HEK293 (cell line): Measurements from ENCODE around the gene RBBP8NL.

ENCODE experiments used
- CTCF ChIA-PET: fragments of 350-600 bp; formaldehyde crosslinking; extraction: SDS; loops from one replicate; lab custom pipeline; 2021; ENCODE audit warnings: antibody characterized with exemption; lab: Yijun Ruan, JAX
- POLR2A ChIA-PET: fragments of 300-600 bp; formaldehyde crosslinking; extraction: SDS; loops from one replicate; lab custom pipeline; 2020; ENCODE audit warnings: antibody characterized with exemption, inconsistent platforms; lab: Yijun Ruan, JAX
- H3K27ac ChIP-seq: fragments of 200-500 bp; sonication (Bioruptor generic); 2 replicates; pipeline ENCODE4 v1.5.1; 2014; ENCODE audit warnings: low read depth, low read length, control low read depth, inconsistent platforms; ENCODE audit errors: extremely low read depth
- H3K36me3 ChIP-seq, 2 experiments: fragments of 200-500 bp in 1 of 2; sonication (Bioruptor generic) in 1 of 2; 1 replicate in 1 of 2; 2 replicates in 1 of 2; pipeline ENCODE4 v1.5.1; 2014 to 2017; ENCODE audit warnings: inconsistent platforms in 2 of 2, low read length in 2 of 2; ENCODE audit not compliant: control insufficient read depth in 2 of 2, insufficient read depth in 1 of 2
- H3K4me1 ChIP-seq: fragments of 200-500 bp; sonication (Bioruptor generic); 2 replicates; pipeline ENCODE4 v1.5.1; 2014; ENCODE audit warnings: mild to moderate bottlenecking, low read length, inconsistent platforms; ENCODE audit not compliant: control insufficient read depth, insufficient read depth
- H3K4me3 ChIP-seq: 2 replicates; pipeline ENCODE4 v1.5.1; 2011; ENCODE audit warnings: low read depth, mild to moderate bottlenecking, control low read depth, low read length, moderate library complexity
- H3K9me3 ChIP-seq: fragments of 200-500 bp; sonication (Bioruptor generic); 2 replicates; pipeline ENCODE4 v1.5.1; 2014; ENCODE audit warnings: low read depth, low read length, inconsistent platforms; ENCODE audit not compliant: control insufficient read depth, insufficient read depth
- EGR2 ChIP-seq: fragments of 450-650 bp; formaldehyde crosslinking; IDR thresholded peaks from 2 replicates; pipeline ENCODE4 v1.5.1; 2016; ENCODE audit warnings: low read depth, missing biosample characterization, missing genetic modification characterization
- GLIS2 ChIP-seq: fragments of 450-650 bp; formaldehyde crosslinking; IDR thresholded peaks from 2 replicates; pipeline ENCODE4 v1.5.1; 2016; ENCODE audit warnings: missing biosample characterization, missing genetic modification characterization
- RBAK ChIP-seq: fragments of 450-650 bp; formaldehyde crosslinking; IDR thresholded peaks from 2 replicates; pipeline ENCODE4 v1.5.1; 2016; ENCODE audit warnings: missing biosample characterization, missing genetic modification characterization
- ZFHX2 ChIP-seq: fragments of 450-650 bp; formaldehyde crosslinking; conservative IDR thresholded peaks from 2 replicates; pipeline ENCODE4 v1.5.1; 2016; ENCODE audit warnings: missing biosample characterization, missing genetic modification characterization
- ZNF132 ChIP-seq: fragments of 450-650 bp; formaldehyde crosslinking; IDR thresholded peaks from 2 replicates; pipeline ENCODE4 v1.5.1; 2017; ENCODE audit warnings: missing biosample characterization, missing genetic modification characterization, borderline replicate concordance
- ZNF19 ChIP-seq: fragments of 450-650 bp; formaldehyde crosslinking; IDR thresholded peaks from 2 replicates; pipeline ENCODE4; 2016; ENCODE audit warnings: missing biosample characterization, missing genetic modification characterization, low read depth
- ZNF341 ChIP-seq: fragments of 450-650 bp; formaldehyde crosslinking; IDR thresholded peaks from 2 replicates; pipeline ENCODE4; 2016; ENCODE audit warnings: low read depth, missing biosample characterization, missing genetic modification characterization
- ZNF394 ChIP-seq: fragments of 450-650 bp; formaldehyde crosslinking; IDR thresholded peaks from 2 replicates; pipeline ENCODE4 v1.5.1; 2016; ENCODE audit warnings: missing biosample characterization, missing genetic modification characterization, mild to moderate bottlenecking, moderate library complexity, borderline replicate concordance
- ZNF426 ChIP-seq: fragments of 450-650 bp; formaldehyde crosslinking; IDR thresholded peaks from 2 replicates; pipeline ENCODE4 v1.5.1; 2017; ENCODE audit warnings: missing biosample characterization, missing genetic modification characterization, mild to moderate bottlenecking, inconsistent platforms, moderate library complexity
- ZNF585B ChIP-seq: fragments of 450-650 bp; formaldehyde crosslinking; IDR thresholded peaks from 2 replicates; pipeline ENCODE4 v1.5.1; 2016; ENCODE audit warnings: missing biosample characterization, missing genetic modification characterization
- ZNF624 ChIP-seq: fragments of 450-650 bp; formaldehyde crosslinking; IDR thresholded peaks from 2 replicates; pipeline ENCODE4 v1.5.1; 2017; ENCODE audit warnings: missing biosample characterization, missing genetic modification characterization
- ZNF626 ChIP-seq: fragments of 450-650 bp; sonication (Bioruptor Pico); formaldehyde crosslinking; IDR thresholded peaks from 2 replicates; pipeline ENCODE4 v1.5.1; 2018; ENCODE audit warnings: missing biosample characterization, missing genetic modification characterization, inconsistent platforms
- ZNF654 ChIP-seq: fragments of 450-650 bp; formaldehyde crosslinking; IDR thresholded peaks from 2 replicates; pipeline ENCODE4 v1.5.1; 2016; ENCODE audit warnings: low read depth, missing biosample characterization, missing genetic modification characterization
- ZNF677 ChIP-seq: fragments of 450-650 bp; IDR thresholded peaks from 2 replicates; pipeline ENCODE4 v1.5.0; 2018; ENCODE audit warnings: missing biosample characterization, mild to moderate bottlenecking, missing genetic modification characterization, moderate library complexity
- ZNF76 ChIP-seq: fragments of 450-650 bp; formaldehyde crosslinking; IDR thresholded peaks from 2 replicates; pipeline ENCODE4; 2016; ENCODE audit warnings: low read depth, missing biosample characterization, missing genetic modification characterization, borderline replicate concordance
- TF ChIP-seq, protein P1 (sequence below): sonication (generic); formaldehyde crosslinking; IDR thresholded peaks from 2 replicates; pipeline ENCODE4 v1.8.1; 2022; ENCODE audit warnings: mild to moderate bottlenecking, moderate library complexity, missing genetic modification reagents
- TF ChIP-seq, protein P2 (sequence below): fragments of 450-650 bp; formaldehyde crosslinking; IDR thresholded peaks from 2 replicates; pipeline ENCODE4 v1.5.1; 2017; ENCODE audit warnings: missing biosample characterization, missing genetic modification characterization
- TF ChIP-seq, protein P3 (sequence below): fragments of 450-650 bp; formaldehyde crosslinking; IDR thresholded peaks from 2 replicates; pipeline ENCODE4 v1.5.1; 2016; ENCODE audit warnings: missing biosample characterization, missing genetic modification characterization
- TF ChIP-seq, protein P4 (sequence below): fragments of 450-650 bp; formaldehyde crosslinking; IDR thresholded peaks from 2 replicates; pipeline ENCODE4 v1.5.1; 2016; ENCODE audit warnings: missing biosample characterization, missing genetic modification characterization
- TF ChIP-seq, protein P5 (sequence below): fragments of 450-650 bp; formaldehyde crosslinking; IDR thresholded peaks from 2 replicates; pipeline ENCODE4 v1.5.1; 2016; ENCODE audit warnings: missing biosample characterization, missing genetic modification characterization
- TF ChIP-seq, protein P6 (sequence below): fragments of 450-650 bp; formaldehyde crosslinking; IDR thresholded peaks from 2 replicates; pipeline ENCODE4 v1.5.1; 2016; ENCODE audit warnings: missing biosample characterization, missing genetic modification characterization
- TF ChIP-seq, protein P7 (sequence below): fragments of 450-650 bp; formaldehyde crosslinking; IDR thresholded peaks from 2 replicates; pipeline ENCODE4 v1.5.1; 2017; ENCODE audit warnings: missing biosample characterization, missing genetic modification characterization
- TF ChIP-seq, protein P8 (sequence below): fragments of 450-650 bp; formaldehyde crosslinking; IDR thresholded peaks from 2 replicates; pipeline ENCODE4 v1.5.1; 2016; ENCODE audit warnings: missing biosample characterization, missing genetic modification characterization, borderline replicate concordance

RBBP8NL gene

DNA sequence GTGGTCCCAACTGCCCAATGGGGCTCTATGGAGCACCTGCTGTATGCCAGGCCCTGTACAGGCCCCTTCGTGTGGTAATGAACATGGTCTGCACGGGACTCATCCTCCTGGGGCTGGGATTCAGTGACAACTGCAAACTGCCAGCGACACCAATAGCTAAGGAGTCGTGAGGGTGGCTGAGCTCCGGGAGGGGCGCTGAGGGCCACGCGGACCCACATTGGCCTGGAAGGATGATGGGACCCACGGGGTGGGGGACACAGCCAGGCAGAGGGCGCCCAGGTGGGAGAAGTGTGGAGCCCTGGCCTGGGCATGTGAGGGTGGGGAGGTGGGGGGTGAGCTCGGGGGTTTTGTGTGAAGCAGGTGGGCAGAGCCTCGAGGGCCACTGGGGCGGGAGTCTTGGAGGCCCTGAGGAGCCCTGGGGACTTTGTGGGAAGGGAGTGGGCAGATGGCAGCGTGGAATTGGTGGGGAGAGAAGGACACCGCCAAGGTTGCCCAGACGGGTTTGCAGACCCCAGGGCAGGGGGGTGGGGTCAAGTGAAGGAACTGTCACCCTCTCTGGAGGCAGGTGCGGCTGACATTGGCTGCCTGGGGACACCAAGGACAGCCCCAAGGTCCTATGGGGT is 26.0 kb upstream of the RBBP8NL start:
- ChIA-PET CTCF (interaction anchor here (0.6 kb wide), 1 partner anchor 56 kb away, joined by 3 read pairs; no protein-coding TSS in a partner anchor), POLR2A (no interaction called here)
- Histone ChIP-seq H3K9me3 (no peaks in the 10 kb centered on the region), H3K4me3 (no peak overlapping the region), H3K4me1 (no peaks in the 10 kb centered on the region), H3K36me3 (no peaks in the 10 kb centered on the region), H3K27ac (no peak overlapping the region)
- TF ChIP-seq, protein P1, sequence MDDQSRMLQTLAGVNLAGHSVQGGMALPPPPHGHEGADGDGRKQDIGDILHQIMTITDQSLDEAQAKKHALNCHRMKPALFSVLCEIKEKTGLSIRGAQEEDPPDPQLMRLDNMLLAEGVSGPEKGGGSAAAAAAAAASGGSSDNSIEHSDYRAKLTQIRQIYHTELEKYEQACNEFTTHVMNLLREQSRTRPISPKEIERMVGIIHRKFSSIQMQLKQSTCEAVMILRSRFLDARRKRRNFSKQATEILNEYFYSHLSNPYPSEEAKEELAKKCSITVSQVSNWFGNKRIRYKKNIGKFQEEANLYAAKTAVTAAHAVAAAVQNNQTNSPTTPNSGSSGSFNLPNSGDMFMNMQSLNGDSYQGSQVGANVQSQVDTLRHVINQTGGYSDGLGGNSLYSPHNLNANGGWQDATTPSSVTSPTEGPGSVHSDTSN (CRISPR knock-in tag) = no peak
- TF ChIP-seq, protein P2, sequence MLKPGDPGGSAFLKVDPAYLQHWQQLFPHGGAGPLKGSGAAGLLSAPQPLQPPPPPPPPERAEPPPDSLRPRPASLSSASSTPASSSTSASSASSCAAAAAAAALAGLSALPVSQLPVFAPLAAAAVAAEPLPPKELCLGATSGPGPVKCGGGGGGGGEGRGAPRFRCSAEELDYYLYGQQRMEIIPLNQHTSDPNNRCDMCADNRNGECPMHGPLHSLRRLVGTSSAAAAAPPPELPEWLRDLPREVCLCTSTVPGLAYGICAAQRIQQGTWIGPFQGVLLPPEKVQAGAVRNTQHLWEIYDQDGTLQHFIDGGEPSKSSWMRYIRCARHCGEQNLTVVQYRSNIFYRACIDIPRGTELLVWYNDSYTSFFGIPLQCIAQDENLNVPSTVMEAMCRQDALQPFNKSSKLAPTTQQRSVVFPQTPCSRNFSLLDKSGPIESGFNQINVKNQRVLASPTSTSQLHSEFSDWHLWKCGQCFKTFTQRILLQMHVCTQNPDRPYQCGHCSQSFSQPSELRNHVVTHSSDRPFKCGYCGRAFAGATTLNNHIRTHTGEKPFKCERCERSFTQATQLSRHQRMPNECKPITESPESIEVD (tag by site-specific recombination) = no peak
- TF ChIP-seq, protein P3, sequence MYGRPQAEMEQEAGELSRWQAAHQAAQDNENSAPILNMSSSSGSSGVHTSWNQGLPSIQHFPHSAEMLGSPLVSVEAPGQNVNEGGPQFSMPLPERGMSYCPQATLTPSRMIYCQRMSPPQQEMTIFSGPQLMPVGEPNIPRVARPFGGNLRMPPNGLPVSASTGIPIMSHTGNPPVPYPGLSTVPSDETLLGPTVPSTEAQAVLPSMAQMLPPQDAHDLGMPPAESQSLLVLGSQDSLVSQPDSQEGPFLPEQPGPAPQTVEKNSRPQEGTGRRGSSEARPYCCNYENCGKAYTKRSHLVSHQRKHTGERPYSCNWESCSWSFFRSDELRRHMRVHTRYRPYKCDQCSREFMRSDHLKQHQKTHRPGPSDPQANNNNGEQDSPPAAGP (tag by site-specific recombination) = no peak
- TF ChIP-seq, protein P4, sequence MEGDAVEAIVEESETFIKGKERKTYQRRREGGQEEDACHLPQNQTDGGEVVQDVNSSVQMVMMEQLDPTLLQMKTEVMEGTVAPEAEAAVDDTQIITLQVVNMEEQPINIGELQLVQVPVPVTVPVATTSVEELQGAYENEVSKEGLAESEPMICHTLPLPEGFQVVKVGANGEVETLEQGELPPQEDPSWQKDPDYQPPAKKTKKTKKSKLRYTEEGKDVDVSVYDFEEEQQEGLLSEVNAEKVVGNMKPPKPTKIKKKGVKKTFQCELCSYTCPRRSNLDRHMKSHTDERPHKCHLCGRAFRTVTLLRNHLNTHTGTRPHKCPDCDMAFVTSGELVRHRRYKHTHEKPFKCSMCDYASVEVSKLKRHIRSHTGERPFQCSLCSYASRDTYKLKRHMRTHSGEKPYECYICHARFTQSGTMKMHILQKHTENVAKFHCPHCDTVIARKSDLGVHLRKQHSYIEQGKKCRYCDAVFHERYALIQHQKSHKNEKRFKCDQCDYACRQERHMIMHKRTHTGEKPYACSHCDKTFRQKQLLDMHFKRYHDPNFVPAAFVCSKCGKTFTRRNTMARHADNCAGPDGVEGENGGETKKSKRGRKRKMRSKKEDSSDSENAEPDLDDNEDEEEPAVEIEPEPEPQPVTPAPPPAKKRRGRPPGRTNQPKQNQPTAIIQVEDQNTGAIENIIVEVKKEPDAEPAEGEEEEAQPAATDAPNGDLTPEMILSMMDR (tag by site-specific recombination) = no peak
- no peak for TF ChIP-seq ZNF626 (tag by site-specific recombination)
- TF ChIP-seq ZNF76 = no peak
- peak; percentile 85; the same call in 1 of the 2 replicates for TF ChIP-seq EGR2 (tag by site-specific recombination)
- no peak for TF ChIP-seq ZNF585B (tag by site-specific recombination)
- TF ChIP-seq, protein P5, sequence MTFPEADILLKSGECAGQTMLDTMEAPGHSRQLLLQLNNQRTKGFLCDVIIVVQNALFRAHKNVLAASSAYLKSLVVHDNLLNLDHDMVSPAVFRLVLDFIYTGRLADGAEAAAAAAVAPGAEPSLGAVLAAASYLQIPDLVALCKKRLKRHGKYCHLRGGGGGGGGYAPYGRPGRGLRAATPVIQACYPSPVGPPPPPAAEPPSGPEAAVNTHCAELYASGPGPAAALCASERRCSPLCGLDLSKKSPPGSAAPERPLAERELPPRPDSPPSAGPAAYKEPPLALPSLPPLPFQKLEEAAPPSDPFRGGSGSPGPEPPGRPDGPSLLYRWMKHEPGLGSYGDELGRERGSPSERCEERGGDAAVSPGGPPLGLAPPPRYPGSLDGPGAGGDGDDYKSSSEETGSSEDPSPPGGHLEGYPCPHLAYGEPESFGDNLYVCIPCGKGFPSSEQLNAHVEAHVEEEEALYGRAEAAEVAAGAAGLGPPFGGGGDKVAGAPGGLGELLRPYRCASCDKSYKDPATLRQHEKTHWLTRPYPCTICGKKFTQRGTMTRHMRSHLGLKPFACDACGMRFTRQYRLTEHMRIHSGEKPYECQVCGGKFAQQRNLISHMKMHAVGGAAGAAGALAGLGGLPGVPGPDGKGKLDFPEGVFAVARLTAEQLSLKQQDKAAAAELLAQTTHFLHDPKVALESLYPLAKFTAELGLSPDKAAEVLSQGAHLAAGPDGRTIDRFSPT = no peak
- no peak for TF ChIP-seq ZNF654 (tag by site-specific recombination)
- TF ChIP-seq ZNF132 (tag by site-specific recombination) = no peak
- TF ChIP-seq GLIS2 (tag by site-specific recombination) = peak; percentile 8; the same call in 1 of the 2 replicates
- peak; percentile 71 for TF ChIP-seq ZFHX2 (tag by site-specific recombination)
- no peak for TF ChIP-seq ZNF624
- no peak for TF ChIP-seq RBAK (tag by site-specific recombination)
- TF ChIP-seq, protein P6, sequence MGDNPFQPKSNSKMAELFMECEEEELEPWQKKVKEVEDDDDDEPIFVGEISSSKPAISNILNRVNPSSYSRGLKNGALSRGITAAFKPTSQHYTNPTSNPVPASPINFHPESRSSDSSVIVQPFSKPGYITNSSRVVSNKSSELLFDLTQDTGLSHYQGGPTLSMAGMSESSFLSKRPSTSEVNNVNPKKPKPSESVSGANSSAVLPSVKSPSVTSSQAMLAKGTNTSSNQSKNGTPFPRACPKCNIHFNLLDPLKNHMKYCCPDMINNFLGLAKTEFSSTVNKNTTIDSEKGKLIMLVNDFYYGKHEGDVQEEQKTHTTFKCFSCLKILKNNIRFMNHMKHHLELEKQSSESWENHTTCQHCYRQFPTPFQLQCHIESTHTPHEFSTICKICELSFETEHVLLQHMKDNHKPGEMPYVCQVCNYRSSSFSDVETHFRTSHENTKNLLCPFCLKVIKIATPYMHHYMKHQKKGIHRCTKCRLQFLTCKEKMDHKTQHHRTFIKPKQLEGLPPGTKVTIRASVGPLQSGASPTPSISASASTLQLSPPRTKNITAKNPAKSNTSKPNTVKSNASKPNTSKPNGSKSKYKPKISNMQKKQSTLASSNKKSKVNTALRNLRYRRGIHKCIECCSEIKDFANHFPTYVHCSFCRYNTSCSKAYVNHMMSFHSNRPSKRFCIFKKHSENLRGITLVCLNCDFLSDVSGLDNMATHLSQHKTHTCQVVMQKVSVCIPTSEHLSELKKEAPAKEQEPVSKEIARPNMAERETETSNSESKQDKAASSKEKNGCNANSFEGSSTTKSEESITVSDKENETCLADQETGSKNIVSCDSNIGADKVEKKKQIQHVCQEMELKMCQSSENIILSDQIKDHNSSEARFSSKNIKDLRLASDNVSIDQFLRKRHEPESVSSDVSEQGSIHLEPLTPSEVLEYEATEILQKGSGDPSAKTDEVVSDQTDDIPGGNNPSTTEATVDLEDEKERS (tag by site-specific recombination) = no peak
- TF ChIP-seq, protein P7, sequence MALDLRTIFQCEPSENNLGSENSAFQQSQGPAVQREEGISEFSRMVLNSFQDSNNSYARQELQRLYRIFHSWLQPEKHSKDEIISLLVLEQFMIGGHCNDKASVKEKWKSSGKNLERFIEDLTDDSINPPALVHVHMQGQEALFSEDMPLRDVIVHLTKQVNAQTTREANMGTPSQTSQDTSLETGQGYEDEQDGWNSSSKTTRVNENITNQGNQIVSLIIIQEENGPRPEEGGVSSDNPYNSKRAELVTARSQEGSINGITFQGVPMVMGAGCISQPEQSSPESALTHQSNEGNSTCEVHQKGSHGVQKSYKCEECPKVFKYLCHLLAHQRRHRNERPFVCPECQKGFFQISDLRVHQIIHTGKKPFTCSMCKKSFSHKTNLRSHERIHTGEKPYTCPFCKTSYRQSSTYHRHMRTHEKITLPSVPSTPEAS (tag by site-specific recombination) = no peak
- TF ChIP-seq ZNF341 = no peak
- TF ChIP-seq, protein P8, sequence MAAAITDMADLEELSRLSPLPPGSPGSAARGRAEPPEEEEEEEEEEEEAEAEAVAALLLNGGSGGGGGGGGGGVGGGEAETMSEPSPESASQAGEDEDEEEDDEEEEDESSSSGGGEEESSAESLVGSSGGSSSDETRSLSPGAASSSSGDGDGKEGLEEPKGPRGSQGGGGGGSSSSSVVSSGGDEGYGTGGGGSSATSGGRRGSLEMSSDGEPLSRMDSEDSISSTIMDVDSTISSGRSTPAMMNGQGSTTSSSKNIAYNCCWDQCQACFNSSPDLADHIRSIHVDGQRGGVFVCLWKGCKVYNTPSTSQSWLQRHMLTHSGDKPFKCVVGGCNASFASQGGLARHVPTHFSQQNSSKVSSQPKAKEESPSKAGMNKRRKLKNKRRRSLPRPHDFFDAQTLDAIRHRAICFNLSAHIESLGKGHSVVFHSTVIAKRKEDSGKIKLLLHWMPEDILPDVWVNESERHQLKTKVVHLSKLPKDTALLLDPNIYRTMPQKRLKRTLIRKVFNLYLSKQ (tag by site-specific recombination) = no peak
- TF ChIP-seq ZNF19 = no peak
- no peak for TF ChIP-seq ZNF426
- TF ChIP-seq ZNF394 = no peak
- no peak for TF ChIP-seq ZNF677
